HG03432 (cell line): ENCODE measurements around the gene TBC1D25.
"Not testable (repeated sequence)": the region's sequence is repeated elsewhere in the genome, so short reads cannot be mapped to it uniquely, and the experiment has no call there.

Source experiments
- ATAC-seq: cut with Tn5 transposase; IDR thresholded peaks from one replicate; pipeline ENCODE4 v1.9.1; 2021; ENCODE audit warnings: mild to moderate bottlenecking, moderate library complexity; ENCODE audit not compliant: unreplicated experiment

Gene TBC1D25

DNA sequence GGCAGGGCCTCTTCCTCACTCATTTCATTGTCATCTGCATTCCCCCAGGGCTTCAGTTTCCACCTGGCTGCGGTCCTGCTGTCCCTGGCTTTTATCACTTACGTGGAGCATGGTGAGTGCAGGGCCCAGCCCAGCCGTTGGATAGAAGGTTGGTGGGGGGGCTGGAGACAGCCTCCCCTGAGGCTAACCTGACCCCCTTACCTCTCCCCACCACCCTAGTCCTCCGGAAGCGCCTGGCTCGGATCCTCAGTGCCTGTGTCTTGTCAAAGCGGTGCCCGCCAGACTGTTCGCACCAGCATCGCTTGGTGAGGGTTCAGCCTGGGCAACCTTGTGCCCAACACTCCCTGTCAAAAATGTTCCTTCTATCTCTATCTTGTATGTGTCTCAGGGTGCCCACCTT lies 23.7 kb upstream of the TBC1D25 start:
- no peak for ATAC-seq

DNA sequence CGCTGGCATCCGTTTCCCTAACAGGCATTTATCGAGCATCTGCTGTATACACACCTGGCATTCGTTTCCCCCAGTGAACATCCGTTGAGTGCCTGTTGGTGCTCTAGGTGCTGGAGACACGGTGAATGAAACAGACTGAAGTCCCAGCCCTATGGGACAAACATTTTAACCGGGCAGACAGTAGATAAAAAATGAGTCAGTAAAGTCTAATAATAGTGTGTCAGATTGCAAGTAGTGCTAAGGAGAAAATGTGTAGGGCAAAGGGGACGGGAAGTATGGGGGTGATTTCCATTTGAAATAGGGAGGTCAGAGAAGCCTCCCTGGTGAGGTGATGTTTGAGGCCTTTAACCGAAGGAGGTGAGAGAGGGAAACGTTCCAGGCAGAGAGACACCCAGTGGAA lies 23.2 kb upstream of the TBC1D25 start:
- ATAC-seq = no peak

DNA sequence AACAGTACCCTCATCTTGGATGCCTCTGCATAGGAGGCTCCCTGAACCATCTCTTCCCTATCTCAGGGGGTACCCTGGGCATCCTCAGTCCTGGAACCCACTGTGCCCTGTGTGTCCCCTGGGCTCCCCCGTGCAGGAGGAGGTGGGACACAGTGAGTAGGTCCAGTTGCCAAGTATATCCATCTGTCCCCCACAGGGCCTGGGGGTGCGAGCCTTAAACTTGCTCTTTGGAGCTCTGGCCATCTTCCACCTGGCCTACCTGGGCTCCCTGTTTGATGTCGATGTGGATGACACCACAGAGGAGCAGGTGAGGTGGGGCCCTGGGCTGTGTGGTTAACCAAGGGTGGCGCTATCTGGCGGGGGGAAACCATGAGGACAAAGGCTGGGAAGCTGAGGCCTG lies 22.5 kb upstream of the TBC1D25 start:
- no peak for ATAC-seq

DNA sequence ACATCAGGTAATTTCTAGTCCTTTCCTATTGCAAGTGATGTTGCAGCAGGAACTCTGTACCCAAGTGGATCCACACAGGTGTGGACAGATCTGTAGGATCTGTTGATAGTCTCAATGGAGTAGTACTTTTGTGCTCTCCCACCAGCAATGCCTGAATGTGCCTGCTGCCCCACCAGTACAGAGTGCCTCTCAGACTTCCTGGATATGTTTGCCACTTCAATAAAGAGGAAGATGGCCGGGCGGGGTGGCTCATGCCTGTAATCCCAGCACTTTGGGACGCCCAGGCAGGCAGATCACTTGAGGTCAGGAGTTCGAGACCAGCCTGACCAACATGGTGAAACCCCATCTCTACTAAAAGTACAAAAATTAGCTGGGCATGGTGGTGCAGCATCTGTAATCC lies 20.0 kb upstream of the TBC1D25 start:
- not testable (repeated sequence) for ATAC-seq

DNA sequence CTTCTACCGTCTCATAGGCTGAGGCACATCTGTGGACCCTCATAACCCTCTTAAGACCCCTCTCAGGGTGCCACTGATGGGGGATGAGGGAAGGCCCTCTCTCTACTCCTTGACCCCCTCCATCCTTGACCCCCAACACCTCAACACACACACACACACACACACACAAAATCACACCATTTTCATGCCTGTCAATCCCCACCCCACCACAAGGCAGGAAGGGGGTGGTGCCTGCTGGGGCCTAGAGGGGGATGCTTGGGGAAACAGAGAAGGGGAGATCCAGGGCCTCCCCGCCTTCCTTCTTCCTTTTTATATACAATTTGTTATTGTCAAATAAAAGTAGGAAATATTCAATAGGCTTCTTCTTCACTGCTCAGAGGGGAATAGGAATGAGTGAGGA lies 19.1 kb upstream of the TBC1D25 start:
- no peak for ATAC-seq

DNA sequence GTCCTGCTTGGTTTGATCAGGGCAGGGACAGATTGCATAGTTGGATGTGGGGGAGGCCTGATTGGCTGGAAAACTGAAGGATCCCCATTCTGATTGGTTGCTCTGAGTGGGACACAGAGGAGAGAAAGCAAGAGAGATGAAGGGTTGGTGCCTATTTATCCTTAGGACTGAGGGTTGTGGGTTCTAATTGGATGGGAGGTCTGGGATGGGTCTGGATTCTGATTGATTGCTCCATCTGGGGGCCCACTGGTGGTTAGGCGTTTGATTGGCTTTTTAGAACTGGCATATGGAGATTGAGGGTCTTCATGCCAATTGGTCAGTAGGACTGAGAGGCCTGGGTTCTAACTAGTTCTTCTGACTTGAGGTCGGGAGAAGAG lies 18.6 kb upstream of the TBC1D25 start:
- ATAC-seq = no peak

DNA sequence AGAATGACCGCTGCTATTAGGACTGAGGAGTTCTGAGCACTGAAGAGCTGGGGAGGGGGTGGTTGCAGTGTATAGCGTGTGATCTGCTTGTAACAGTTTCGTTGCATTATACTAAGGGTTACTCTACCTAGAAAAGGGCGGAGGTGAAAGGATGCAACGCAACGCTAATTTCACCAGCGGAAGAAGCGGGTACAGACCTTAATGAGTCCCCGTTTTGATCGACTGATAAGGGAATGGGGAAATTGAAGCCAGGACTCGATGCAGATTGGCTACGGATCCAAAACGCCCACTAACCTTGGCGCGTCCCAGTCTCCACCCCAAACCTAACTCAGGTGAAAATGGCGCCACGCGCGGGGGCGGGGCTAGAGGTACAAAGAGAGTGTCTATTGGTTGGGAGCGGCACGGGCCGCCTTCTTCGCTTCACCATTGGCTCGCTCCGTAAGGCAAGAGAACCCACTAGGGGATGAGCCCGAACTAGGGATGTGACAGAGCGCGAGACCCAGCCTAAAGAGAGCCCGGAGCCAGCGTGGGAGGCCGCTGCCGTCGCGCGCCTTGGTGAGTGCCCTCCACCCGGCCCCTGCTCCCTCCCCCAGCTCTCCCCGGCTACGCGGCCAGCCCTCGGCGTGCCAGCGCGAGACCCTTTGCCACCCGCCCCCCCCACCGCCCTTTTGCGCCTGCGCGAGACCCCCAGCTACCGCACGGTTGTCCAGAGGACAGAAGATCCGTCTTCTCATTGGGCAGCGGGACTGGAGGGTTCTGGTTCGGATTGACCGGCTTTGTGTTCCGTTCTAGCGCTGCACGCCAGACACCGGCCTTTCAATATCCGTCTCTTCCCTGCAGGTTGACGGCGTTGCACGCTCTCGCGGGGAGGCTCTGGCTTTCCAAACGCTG lies 17.9 kb upstream of the TBC1D25 start, which contains the start of gene EBP:
Gene EBP (plus strand): TSS at position 456 of the 891 bp plus-strand sequence. CDS start 1,964 bp downstream, outside the sequence.
- ATAC-seq = peak; percentile 97

DNA sequence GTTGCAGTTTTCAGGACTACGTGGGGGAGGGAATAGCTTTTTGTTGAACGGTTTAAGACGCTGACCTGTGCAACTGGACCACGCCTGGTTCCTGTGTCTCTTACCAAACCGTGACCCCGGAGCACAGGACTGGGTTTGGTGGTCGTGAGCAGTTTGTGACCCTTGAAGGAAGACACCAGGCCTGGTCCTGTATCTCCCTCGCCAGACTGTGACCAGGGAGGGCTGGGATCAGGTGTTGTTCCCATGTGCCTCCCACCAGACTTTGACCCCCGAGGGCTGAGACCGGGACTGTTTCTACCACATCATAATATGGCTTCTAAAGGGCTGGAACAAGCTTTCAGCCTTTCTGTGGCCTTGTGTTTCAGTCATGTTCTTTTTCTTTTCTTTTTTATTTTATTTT lies 17.2 kb upstream of the TBC1D25 start:
- no peak for ATAC-seq

DNA sequence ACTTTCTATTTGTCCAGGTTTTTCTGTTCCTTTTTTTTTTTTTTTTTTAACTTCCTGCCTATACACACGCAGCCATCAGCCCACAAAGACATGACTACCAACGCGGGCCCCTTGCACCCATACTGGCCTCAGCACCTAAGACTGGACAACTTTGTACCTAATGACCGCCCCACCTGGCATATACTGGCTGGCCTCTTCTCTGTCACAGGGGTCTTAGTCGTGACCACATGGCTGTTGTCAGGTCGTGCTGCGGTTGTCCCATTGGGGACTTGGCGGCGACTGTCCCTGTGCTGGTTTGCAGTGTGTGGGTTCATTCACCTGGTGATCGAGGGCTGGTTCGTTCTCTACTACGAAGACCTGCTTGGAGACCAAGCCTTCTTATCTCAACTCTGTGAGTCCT lies 15.8 kb upstream of the TBC1D25 start:
- ATAC-seq = no peak

DNA sequence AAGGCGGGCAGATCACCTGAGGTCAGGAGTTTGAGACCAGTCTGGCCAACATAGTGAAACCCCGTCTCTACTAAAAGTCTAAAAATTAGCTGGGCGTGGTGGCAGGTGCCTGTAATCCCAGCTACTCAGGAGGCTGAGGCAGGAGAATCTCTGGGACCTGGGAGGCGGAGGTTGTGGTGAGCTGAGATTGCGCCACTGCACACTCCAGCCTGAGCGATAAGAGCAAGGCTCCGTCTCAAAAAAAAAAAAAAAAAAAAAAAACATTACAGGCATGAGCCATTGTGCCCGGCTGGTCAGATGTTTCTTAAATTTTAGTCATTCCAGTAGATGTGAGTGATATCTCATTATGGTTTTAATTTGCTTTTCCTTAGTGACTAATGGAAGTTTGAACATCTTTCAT lies 13.7 kb upstream of the TBC1D25 start:
- ATAC-seq = not testable (repeated sequence)

DNA sequence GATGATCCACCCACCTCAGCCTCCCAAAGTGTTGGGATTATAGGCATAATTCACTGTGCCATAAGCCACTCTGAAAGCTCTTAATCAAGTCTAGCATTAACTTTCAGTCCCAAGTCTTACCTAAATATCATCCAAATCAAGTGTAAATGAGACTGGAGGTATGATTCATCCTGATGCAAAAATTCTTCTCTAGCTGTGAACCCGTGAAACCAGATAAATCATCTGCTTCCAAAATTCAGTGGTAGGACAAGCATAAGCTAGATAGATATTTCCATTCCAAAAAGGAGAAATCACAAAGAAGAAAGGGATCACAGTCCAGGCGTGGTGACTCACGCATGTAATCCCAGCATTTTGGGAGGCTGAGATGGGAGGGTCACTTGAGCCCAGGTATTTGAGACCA lies 8.8 kb upstream of the TBC1D25 start:
- ATAC-seq = no peak

DNA sequence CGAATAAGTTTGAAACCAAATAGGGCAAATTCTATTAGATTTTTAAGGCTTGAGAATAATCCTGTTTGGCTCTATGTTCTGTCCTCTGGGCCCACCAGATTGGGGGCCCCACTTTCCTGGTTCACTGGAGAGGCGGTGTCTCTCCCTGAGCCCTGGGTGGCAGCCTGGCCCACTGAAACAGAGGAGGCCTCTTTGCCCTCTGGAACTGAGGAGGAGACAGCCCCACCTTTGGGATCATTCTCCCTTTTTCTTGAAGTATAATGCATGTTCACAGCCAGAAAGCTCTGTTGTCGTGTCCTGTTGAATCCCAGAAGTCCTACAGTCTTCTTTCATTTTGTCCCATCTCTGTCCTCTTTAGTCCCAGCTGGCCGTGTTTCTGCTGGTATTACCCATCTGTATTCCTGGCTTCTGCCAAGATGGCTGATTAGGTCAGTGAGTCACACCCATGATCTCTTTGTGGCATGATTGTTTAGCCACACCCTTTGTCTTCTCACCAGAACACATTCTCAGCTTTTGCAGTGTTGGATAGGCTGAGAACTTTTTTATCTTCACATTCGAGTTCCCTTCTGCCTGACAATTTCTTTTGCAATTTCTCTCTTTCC lies 8.1 kb upstream of the TBC1D25 start:
- no peak for ATAC-seq

DNA sequence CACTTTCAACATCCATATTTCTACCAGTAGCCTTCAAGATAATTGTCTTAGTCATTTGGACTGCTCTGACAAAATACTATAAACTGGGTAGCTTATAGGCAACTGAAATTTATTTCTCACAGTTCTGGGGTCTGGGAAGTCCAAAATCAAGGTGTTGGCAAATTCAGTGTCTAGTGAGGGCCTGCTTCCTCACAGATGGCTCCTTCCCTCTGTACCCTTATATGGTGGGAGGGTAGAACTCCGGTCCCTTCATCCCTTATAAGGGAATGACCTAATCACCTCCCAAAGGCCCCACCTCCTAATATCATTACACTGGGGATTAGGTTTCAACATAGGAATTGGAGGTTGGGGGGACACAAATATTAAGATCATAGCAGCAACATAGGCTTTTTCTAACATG lies 7.4 kb upstream of the TBC1D25 start:
- no peak for ATAC-seq

DNA sequence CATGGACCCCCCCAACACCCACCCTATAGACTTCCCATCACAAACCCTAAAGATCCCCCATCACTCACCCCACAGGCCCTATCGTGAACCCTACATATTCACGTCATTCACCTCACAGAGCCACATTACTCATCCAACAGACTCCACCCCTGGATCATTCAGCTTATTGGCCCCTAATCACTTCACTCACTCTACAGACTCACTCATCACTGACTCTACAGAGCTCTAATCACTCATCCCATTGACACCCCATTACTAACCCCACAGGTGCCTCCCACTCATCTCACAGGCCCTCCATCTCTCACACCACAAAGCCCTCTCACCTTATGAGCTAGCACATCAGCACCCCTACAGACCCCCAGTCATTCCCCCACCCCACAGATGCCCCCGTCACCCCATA lies 6.3 kb upstream of the TBC1D25 start:
- ATAC-seq = no peak

DNA sequence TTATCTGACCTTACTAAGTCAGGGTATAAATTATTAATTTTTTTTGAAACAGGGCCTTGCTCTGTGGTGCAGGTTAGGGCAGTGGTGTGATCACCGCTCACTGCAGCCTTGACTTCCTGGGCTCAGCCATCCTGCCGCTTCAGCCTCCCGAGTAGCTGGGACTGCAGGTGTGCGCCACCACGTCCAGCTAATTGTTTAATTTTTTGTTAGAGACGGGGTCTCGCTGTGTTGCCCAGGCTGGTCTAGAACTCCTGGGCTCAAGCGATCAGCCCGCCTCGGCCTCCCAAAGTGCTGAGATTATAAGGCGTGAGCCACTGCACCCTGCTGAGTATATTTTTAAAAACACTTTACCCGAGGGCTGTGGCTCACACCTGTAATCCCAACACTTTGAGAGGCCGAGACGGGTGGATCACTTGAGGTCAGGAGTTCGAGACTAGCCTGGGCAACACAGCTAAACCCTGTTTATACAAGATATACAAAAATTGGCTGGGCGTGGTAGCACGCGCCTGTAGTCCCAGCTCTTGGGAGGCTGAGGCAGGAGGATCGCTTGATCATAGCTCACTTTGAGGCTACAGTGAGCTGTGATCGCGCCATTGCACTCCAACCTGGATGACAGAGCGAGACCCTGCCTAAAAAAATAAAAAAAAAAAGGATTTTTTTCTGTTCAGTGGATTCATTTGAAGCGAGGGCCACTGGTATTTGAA lies 721 bp upstream of the TBC1D25 start:
- ATAC-seq = no peak

DNA sequence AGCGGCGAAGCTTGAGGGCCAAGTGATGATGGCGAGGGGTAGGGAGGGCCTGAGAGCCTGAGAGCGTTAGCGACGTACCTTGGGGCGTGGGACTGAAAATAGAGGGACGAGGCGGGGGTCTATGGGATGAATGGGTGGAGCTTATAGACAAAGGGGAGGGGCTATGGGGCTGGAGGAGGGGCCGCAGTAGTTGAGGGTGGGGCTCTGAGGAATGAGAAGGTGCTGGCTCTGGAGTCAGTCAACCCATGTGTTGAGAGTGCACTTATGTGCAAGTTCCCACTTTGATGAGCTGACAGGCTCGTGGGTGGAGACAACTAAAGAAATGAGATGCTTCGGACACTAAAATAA lies 488 bp downstream of the TBC1D25 start:
- peak; percentile 40 for ATAC-seq

DNA sequence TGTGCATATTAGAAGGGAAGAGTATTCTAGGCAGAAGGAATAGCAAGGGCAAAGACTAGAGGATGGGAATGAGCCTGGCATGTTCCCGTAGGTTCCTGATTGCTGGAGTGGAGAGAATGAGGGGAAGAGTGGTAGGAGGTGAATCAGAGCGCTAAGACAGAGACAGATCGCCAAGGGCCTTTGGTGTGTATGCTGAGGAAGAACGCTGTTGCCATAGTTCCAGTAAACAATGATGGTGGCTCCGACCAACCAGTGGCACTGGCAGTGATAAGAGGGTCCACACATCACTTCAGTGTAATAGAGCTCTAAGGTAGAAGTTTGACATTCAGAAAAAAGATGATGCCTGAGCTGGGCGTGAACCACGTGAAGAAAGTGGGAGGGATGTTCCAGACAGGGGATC lies 966 bp downstream of the TBC1D25 start:
- no peak for ATAC-seq

DNA sequence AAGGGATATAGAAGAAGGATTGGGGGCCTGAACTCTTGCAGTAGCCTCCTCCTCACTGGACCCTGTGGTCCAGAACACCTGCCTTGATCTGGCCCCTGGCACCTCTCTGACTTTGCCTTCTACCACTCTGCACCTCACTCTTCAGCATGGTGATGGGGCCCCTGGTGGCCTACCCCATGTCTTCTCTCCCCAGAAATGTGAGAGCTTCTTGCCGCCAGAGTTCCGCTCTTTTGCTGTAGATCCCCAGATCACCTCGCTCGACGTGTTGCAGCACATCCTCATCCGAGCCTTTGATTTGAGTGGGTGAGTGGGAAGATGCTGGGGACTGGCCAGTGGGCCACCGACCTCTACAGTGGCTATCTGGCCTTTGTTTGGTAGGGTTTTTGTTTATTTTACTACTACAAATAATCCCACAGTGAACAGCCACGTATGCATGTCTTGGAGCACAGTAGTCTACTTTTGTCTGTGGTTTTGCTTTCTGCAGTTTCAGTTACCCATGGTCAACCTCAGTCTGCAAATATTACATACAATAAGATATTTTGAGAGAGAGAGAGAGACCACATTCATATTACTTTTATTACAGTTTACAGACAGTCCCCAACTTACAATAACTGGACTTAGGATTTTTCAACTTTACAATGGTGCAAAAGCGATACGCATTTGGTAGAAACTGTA lies 1.8 kb downstream of the TBC1D25 start:
- no peak for ATAC-seq

DNA sequence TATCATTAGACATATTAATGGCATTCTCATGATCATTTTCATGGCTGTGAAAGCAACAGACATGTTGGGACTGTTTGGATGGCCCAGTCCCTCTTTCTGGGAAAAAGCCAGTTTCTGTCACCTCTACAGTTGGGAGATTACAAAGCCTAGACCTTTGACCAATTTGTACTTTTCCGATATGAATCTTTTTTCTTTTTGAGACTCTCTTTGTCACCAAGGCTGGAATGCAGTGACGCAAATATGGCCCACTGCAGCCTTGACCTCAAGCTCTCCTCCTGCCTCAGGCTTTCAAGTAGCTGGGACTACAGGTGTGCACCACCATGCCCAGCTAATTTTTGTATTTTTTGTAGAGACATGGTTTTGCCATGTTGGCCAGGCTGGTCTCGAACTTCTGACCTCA lies 9.4 kb downstream of the TBC1D25 start:
- no peak for ATAC-seq

DNA sequence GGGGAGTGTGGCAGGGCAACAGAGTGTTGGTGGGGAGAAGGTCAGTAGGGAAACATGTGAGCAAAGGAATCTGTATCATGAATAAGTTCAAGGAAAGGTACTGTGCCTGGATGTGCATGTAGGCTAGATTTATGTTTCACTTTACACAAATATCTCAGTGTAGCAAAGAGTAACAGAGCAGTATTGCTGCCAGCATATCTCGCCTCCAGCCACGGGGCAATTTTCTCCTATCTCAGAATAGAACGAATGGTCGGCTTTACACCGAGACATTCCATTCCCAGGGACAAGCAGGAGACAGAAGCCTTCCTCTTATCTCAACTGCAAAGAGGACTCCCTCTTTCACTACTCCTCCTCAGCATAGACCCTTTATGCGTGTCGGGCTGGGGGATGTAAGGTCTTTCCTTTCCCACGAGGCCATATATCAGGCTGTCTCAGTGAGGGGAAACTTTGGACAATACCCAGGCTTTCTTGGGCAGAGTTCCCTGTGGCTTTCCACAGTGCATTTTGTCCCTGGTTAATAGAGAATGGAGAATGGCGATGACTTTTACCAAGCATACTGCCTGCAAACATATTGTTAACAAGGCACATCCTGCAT lies 16.3 kb downstream of the TBC1D25 start:
- not testable (repeated sequence) for ATAC-seq

DNA sequence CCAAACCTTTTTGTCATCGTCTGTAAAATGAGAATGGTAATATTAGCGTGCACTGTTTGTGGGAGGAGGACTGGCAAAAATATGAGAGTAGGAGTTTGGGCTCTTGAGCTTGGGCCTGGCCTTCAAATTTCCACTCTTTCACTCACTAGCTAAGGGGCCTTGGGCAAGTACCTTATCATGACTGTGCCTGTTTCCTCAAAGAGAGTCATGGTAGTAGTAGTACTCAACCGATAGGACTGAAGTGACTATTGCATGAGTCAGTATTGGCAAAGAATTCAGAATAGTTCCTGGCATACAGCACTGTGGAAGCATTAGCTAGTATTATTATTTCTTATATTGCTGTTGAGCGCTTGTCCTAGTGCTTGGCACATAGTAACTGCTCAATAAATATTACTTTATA lies 18.8 kb downstream of the TBC1D25 start:
- ATAC-seq = no peak
